Ishikawa (cell line): ENCODE measurements around the gene TTC23L.

Experiments
- CEBPB ChIP-seq: IDR thresholded peaks from 2 replicates; pipeline ENCODE4 v1.6.1; 2012
- CREB1 ChIP-seq: IDR thresholded peaks from 2 replicates; pipeline ENCODE4 v1.6.1; 2012; ENCODE audit warnings: low read depth
- EGR1 ChIP-seq: IDR thresholded peaks from 2 replicates; pipeline ENCODE4 v1.6.1; 2012
- EP300 ChIP-seq: IDR thresholded peaks from 2 replicates; pipeline ENCODE4 v1.6.1; 2012; ENCODE audit warnings: borderline replicate concordance
- FOXM1 ChIP-seq: IDR thresholded peaks from 2 replicates; pipeline ENCODE4 v1.6.1; 2012; ENCODE audit warnings: low read depth, borderline replicate concordance
- NFIC ChIP-seq: IDR thresholded peaks from 2 replicates; pipeline ENCODE4 v1.6.1; 2012
- RAD21 ChIP-seq: IDR thresholded peaks from 2 replicates; pipeline ENCODE4 v1.6.1; 2012; ENCODE audit warnings: low read depth
- TAF1 ChIP-seq: IDR thresholded peaks from 2 replicates; pipeline ENCODE4 v1.6.1; 2012; ENCODE audit warnings: low read depth, mild to moderate bottlenecking
- TCF12 ChIP-seq: IDR thresholded peaks from 2 replicates; pipeline ENCODE4 v1.6.1; 2012; ENCODE audit warnings: low read depth
- TEAD4 ChIP-seq: IDR thresholded peaks from 2 replicates; pipeline ENCODE4 v1.6.1; 2012
- USF1 ChIP-seq: IDR thresholded peaks from 2 replicates; pipeline ENCODE4 v1.6.1; 2012
- YY1 ChIP-seq: IDR thresholded peaks from 2 replicates; pipeline ENCODE4 v1.6.1; 2012; ENCODE audit warnings: low read depth
- ZBTB7A ChIP-seq: IDR thresholded peaks from 2 replicates; pipeline ENCODE4 v1.6.1; 2012; ENCODE audit warnings: low read depth
- TF ChIP-seq, protein P1 (sequence below): IDR thresholded peaks from 2 replicates; pipeline ENCODE4 v1.6.1; 2012; ENCODE audit warnings: low read depth, mild to moderate bottlenecking
- TF ChIP-seq, protein P2 (sequence below): IDR thresholded peaks from 2 replicates; pipeline ENCODE4 v1.6.1; 2012

TTC23L gene

DNA sequence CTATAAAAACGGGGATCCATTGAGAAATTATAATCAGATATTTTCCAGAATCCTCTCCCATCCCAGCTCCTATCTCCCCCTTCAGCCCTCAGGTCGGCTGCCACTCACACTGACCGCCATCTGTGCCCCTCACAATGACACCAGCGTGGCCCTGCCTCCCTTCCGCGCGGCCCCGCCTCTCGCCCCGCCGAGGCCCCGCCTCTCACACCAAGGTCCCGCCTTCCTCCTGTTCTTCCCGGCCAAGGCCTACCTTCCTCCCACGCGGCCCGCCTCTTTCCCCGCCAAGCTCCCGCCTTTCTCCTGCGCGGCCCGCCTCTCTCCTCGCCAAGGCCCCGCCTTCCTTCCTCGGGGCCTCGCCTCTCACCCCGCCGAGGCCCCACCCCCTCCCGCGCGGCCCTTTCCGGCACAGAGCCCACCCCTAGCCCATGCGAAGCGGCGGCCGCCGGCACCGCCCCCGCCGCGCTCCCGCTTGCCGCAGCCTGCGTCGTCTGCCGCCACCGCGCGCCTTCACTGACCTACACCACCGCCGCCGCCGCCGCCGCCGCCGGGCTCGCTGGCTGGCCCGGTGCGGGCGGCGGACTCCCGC is 90.3 kb downstream of the TTC23L start, which contains the start of gene DNAJC21:
DNAJC21 (plus strand) TSS at position 426 of the 586 bp plus-strand sequence. CDS start 261 bp downstream, outside the sequence.
- TF ChIP-seq USF1, result no peak
- TF ChIP-seq YY1, result peak; percentile 43; the same call in 1 of the 2 replicates
- peak; percentile 87 for TF ChIP-seq EGR1

- peak; percentile 11; the same call in 1 of the 2 replicates for TF ChIP-seq EP300
- TF ChIP-seq FOXM1, result no peak
- no peak for TF ChIP-seq CEBPB
- peak; percentile 49; the same call in 1 of the 2 replicates for TF ChIP-seq YY1
- TF ChIP-seq RAD21, result no peak
- TF ChIP-seq TCF12, result peak; percentile 33; the same call in 1 of the 2 replicates
- TF ChIP-seq TAF1, result peak; percentile 75; the same call in 1 of the 2 replicates
- no peak for TF ChIP-seq EGR1
- TF ChIP-seq TEAD4, result no peak
- TF ChIP-seq USF1, result no peak
- TF ChIP-seq, protein P1, sequence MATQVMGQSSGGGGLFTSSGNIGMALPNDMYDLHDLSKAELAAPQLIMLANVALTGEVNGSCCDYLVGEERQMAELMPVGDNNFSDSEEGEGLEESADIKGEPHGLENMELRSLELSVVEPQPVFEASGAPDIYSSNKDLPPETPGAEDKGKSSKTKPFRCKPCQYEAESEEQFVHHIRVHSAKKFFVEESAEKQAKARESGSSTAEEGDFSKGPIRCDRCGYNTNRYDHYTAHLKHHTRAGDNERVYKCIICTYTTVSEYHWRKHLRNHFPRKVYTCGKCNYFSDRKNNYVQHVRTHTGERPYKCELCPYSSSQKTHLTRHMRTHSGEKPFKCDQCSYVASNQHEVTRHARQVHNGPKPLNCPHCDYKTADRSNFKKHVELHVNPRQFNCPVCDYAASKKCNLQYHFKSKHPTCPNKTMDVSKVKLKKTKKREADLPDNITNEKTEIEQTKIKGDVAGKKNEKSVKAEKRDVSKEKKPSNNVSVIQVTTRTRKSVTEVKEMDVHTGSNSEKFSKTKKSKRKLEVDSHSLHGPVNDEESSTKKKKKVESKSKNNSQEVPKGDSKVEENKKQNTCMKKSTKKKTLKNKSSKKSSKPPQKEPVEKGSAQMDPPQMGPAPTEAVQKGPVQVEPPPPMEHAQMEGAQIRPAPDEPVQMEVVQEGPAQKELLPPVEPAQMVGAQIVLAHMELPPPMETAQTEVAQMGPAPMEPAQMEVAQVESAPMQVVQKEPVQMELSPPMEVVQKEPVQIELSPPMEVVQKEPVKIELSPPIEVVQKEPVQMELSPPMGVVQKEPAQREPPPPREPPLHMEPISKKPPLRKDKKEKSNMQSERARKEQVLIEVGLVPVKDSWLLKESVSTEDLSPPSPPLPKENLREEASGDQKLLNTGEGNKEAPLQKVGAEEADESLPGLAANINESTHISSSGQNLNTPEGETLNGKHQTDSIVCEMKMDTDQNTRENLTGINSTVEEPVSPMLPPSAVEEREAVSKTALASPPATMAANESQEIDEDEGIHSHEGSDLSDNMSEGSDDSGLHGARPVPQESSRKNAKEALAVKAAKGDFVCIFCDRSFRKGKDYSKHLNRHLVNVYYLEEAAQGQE, result no peak
- no peak for TF ChIP-seq CREB1
- TF ChIP-seq, protein P2, sequence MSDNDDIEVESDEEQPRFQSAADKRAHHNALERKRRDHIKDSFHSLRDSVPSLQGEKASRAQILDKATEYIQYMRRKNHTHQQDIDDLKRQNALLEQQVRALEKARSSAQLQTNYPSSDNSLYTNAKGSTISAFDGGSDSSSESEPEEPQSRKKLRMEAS, result peak; percentile 63
- TF ChIP-seq ZBTB7A, result no peak
- TF ChIP-seq NFIC, result no peak
Observed at GRCh38 chr5:34929720-34930461, 90.9 kb downstream of the TTC23L start.

GRCh38 chr5:34930462-34930844 is 91.5 kb downstream of the TTC23L start:
- TF ChIP-seq EP300, result no peak
- no peak for TF ChIP-seq EGR1
- no peak for TF ChIP-seq NFIC
- no peak for TF ChIP-seq CEBPB
- TF ChIP-seq, protein P2, result no peak
- TF ChIP-seq FOXM1, result no peak
- TF ChIP-seq CREB1, result no peak
- TF ChIP-seq TAF1, result no peak
- no peak for TF ChIP-seq ZBTB7A
- no peak for TF ChIP-seq TEAD4
- TF ChIP-seq YY1, result no peak
- TF ChIP-seq, protein P1, result no peak
- no peak for TF ChIP-seq RAD21
- no peak for TF ChIP-seq TCF12
- no peak for TF ChIP-seq USF1

DNA sequence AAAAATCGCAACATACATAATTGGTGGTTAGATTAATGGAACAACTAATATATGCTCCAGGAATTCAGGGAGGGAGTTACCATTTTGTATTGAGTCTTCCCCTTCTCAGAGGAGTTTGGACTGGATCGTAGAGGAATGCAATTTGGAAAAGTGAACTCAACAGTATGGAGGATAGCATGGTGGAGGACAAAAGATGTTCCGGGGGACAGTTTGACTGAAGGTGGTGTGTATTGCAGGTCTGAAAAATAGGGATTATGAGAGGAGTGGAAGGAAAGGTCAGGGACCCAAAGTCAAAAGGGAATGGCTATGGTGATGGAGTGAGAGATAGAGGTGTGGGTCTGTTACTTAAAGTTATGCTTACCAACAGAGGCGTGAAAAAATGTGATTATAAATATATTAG is 91.9 kb downstream of the TTC23L start:
- no peak for TF ChIP-seq EGR1
- TF ChIP-seq TAF1, result no peak

DNA sequence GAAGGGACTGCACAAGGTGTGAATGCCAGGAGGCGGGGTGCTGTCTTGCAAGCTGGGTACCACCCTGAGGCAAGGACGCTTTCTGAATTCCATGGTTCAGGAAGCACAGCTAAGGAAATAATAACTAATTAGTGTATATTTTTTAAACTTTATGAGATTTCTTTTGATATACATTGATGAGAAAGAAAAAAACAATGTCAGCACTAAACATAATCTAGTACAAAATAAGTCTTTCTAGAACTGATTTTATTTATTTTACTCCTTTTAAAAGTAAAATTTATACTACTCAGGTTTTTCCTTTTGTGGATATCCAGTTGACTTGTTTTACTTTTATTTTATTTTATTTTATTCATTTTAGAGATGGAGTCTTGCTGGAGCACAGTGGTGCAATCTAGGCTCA is 94.0 kb downstream of the TTC23L start:
- no peak for TF ChIP-seq USF1
- TF ChIP-seq EP300, result no peak
- TF ChIP-seq YY1, result no peak
- TF ChIP-seq RAD21, result no peak
- no peak for TF ChIP-seq CREB1
- no peak for TF ChIP-seq TEAD4
- TF ChIP-seq FOXM1, result no peak
- no peak for TF ChIP-seq CEBPB
- no peak for TF ChIP-seq TAF1
- no peak for TF ChIP-seq EGR1
- TF ChIP-seq, protein P2, result no peak
- TF ChIP-seq NFIC, result no peak
- no peak for TF ChIP-seq TCF12
- TF ChIP-seq ZBTB7A, result no peak
- TF ChIP-seq, protein P1, result no peak
